ENCODE measurements around the gene OBSCN. TPM values are rescaled to one million over a fixed set of nuclear protein-coding genes. Genes with fewer than 3 reads are reported as not detected.
"Not testable (repeated sequence)": the region's sequence is repeated elsewhere in the genome, so short reads cannot be mapped to it uniquely, and the experiment has no call there.

The OBSCN gene
- total and polyA plus RNA-seq, 7 donors, result 0.92 to 21.0 (median 13.1) TPM

DNA sequence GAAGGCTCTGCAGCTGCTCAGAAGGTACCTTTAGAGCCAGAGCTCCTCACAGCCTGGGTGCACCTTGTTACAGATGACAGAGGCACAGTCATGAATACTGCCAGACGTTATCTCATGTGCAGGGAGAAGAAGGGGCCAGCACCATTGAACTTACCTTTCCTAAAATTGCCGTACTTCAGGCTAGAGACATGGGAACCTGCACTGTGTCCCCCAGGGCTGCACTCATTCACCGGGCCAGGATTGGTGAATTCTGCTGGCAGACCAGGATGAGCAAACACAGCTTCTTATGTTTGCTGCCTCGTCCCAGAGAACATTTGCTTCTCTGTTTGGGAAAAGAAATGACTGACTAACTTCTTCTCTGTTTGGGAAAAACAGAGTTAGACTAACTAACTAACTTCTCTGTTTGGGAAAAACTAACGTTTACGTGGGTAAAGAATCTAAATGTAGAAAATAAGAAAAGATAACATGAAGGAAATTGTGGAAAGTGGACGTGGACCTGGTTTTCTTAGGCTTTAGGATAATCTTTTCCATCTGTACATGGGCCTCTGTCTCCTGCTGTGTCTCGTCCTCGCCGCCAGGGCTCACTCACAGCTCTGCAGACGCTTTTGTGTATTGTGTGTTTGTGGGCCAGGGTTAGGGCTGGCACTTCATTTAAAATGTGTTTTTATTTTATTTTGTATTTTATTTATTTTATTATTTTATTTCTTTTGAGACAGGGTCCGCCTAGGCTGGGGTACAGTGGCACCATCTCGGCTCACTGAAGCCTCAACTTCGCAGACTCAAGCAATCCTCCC, 9.9 kb downstream of the OBSCN start:
- Histone ChIP-seq H3K27ac (no peak overlapping the region), H3K27me3 (peaks cover 1 to 11% (median 5%) of the 10 kb centered on the region in 3 donors), H3K4me1 (peaks cover 0 to 18% (median 13%) of the 10 kb centered on the region in 4 donors), H3K36me3 (no peaks in the 10 kb centered on the region), H3K4me3 (no peak overlapping the region), H3K9me3 (no peaks in the 10 kb centered on the region)
- WGBS, 2 donors, result 90 to 91% methylated on average over 14 of the region's 14 CpGs
- intact Hi-C loops (cut with DNase I), result loop anchor here (10.0 kb wide), 1 partner anchor 83 kb away; no protein-coding TSS in a partner anchor
- TF ChIP-seq EP300 (IDR thresholded peaks at IDR 0.05) (no peak), POLR2AphosphoS5 (IDR thresholded peaks at IDR 0.05) (no peak), POLR2A (IDR thresholded peaks at IDR 0.05) (no peak)
- TF ChIP-seq, protein P1, sequence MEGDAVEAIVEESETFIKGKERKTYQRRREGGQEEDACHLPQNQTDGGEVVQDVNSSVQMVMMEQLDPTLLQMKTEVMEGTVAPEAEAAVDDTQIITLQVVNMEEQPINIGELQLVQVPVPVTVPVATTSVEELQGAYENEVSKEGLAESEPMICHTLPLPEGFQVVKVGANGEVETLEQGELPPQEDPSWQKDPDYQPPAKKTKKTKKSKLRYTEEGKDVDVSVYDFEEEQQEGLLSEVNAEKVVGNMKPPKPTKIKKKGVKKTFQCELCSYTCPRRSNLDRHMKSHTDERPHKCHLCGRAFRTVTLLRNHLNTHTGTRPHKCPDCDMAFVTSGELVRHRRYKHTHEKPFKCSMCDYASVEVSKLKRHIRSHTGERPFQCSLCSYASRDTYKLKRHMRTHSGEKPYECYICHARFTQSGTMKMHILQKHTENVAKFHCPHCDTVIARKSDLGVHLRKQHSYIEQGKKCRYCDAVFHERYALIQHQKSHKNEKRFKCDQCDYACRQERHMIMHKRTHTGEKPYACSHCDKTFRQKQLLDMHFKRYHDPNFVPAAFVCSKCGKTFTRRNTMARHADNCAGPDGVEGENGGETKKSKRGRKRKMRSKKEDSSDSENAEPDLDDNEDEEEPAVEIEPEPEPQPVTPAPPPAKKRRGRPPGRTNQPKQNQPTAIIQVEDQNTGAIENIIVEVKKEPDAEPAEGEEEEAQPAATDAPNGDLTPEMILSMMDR (IDR thresholded peaks at IDR 0.05), result no peak
- no peak for DNase-seq

DNA sequence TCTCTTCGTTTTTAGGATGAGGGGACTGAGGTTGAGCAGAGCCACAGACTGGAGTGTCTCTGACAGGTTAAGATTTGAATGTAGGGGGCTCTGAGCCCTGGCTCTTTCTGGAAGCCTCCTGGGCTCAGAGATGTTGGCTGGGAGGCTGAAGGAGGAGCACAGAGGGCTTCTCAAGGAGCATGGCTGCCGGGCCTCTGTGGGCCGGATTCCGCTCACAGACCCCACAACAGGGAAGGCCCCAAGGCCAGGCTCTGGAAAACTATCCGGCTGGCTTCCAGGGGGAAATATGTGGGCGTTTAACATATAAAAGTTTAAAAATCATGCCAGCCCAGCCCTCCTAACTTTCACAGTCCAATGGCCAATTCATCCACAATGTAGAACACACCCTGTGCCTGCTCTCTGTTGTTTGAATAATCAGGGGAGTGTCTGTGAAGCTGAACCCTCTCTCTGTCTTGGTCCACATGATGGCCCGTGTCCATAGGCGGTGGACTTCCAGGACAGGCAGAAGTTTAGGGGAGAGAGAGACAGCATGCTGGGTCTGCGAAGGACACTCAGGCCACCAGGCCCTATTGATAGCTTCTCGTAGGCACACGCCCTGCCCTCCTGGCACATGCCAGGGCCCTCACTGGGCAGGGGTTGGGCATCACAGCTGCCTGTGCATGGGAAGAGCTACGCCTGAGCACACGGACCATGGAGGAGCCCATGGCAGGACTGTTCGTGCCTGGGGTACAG, 10.8 kb downstream of the OBSCN start:
- H3K9me3 ChIP-seq, result no peaks in the 10 kb centered on the region
- no peak for TF ChIP-seq POLR2A (IDR thresholded peaks at IDR 0.05)
- TF ChIP-seq, protein P1 (IDR thresholded peaks at IDR 0.05), result no peak
- intact Hi-C loops (cut with DNase I), result loop anchor here (10.0 kb wide), 1 partner anchor 84 kb away; no protein-coding TSS in a partner anchor
- H3K27ac ChIP-seq, result no peak overlapping the region
- 85 to 90% methylated on average over 14 of the region's 14 CpGs for WGBS, 2 donors
- DNase-seq, result no peak
- H3K27me3 ChIP-seq, result peaks cover 0 to 3% (median 0%) of the 10 kb centered on the region in 3 donors
- no peaks in the 10 kb centered on the region for H3K36me3 ChIP-seq
- peaks cover 0 to 9% (median 5%) of the 10 kb centered on the region in 4 donors for H3K4me1 ChIP-seq
- no peak overlapping the region for H3K4me3 ChIP-seq

DNA sequence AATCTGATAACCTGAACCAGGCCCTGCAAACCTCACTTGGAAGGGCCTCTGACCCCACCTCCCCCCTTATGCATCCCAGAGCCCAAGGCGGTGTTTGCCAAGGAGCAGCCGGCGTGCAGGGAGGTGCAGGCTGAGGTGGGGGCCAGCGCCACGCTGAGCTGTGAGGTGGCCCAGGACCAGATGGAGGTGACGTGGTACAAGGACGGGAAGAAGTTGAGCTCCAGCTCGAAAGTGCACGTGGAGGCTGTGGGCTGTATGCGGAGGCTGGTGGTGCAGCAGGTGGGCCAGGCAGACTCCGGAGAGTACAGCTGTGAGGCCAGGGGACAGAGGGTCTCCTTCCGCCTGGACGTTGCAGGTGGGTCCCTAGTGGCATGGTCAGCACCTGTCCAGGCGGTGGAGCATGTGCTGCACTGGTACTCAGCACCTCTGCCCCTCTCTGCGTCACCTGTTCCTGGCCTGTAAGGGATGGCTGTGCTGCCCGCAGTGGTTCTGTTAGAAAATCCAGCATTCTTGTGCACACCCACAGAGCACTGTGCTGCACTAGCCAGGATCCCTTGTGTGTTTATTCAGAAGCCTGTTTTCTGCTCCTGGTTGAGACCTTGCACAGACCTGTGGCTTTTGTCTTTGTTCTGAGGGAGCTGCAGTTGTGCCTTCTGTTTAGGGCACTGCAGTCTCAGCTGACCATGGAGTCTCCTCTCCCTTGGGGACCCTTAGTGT, 11.6 kb downstream of the OBSCN start:
- intact Hi-C loops (cut with DNase I), result loop anchor here (10.0 kb wide), 1 partner anchor 85 kb away; no protein-coding TSS in a partner anchor
- H3K27ac ChIP-seq, result no peak overlapping the region
- H3K4me1 ChIP-seq, result peaks cover 0 to 2% (median 0%) of the 10 kb centered on the region in 4 donors
- peaks cover 0 to 3% (median 0%) of the 10 kb centered on the region in 4 donors for H3K9me3 ChIP-seq
- peaks cover 0 to under 1% (median 0%) of the 10 kb centered on the region in 4 donors for H3K36me3 ChIP-seq
- no peak overlapping the region for H3K4me3 ChIP-seq
- peaks cover 0 to 3% (median 0%) of the 10 kb centered on the region in 3 donors for H3K27me3 ChIP-seq
- WGBS, 2 donors, result 90 to 97% methylated on average over 16 of the region's 16 CpGs
- no peak for DNase-seq
- TF ChIP-seq POLR2AphosphoS5 (IDR thresholded peaks at IDR 0.05), result no peak
- TF ChIP-seq, protein P1 (IDR thresholded peaks at IDR 0.05), result no peak
- TF ChIP-seq POLR2A (IDR thresholded peaks at IDR 0.05), result no peak
- TF ChIP-seq EP300 (IDR thresholded peaks at IDR 0.05), result no peak

DNA sequence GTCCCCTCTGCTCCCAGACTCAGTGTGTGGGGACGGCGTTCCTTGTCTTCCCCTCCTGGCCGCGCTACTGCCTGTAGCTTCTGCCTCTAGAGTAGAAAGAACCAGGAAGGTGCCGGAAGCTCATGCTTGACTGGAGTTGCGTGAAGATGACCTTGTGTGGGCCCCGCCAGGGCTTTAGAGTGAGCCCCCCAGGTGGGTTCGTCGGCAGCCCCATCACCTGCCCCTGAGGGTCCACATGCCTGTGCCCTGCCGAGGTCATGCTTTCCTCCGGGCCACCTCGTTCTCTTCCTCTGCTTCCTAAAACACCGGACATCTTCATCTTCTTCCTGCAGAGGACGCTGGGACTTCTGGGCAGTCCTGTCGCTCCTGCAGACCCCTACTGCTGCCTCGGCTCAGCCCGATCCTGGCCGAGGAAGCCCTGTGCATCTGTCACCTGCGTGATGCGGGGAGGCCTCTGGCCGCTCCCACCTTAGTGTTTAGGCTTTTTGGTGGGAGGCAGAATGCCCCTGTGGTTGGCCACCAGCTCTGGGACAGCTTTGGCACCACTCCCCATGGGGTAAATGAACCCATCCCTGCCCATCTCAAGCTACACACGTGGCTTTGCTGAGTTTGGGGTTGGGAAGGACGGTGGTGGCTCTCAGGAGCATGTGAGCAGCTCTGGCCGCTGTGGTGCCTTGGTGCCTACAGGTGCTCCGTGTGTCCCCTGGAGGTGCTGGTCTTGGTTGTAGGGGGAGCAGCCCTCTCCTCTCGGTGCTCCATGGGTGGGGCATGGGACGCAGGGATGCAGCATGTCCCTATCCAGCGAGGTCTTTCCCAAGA, 12.3 kb downstream of the OBSCN start:
- peaks cover 4 to 11% (median 6%) of the 10 kb centered on the region in 4 donors for H3K9me3 ChIP-seq
- H3K4me1 ChIP-seq, result no peaks in the 10 kb centered on the region
- 92 to 94% methylated on average over 28 of the region's 28 CpGs for WGBS, 2 donors
- no peaks in the 10 kb centered on the region for H3K27me3 ChIP-seq
- intact Hi-C loops (cut with DNase I), result loop anchor here (10.0 kb wide), 1 partner anchor 85 kb away; no protein-coding TSS in a partner anchor
- no peak overlapping the region for H3K4me3 ChIP-seq
- no peak overlapping the region for H3K27ac ChIP-seq
- H3K36me3 ChIP-seq, result peaks cover 0 to 8% (median 0%) of the 10 kb centered on the region in 4 donors
- TF ChIP-seq POLR2AphosphoS5 (IDR thresholded peaks at IDR 0.05) (no peak), POLR2A (IDR thresholded peaks at IDR 0.05) (no peak), EP300 (IDR thresholded peaks at IDR 0.05) (no peak)
- TF ChIP-seq, protein P1 (IDR thresholded peaks at IDR 0.05), result no peak
- no peak for DNase-seq

DNA sequence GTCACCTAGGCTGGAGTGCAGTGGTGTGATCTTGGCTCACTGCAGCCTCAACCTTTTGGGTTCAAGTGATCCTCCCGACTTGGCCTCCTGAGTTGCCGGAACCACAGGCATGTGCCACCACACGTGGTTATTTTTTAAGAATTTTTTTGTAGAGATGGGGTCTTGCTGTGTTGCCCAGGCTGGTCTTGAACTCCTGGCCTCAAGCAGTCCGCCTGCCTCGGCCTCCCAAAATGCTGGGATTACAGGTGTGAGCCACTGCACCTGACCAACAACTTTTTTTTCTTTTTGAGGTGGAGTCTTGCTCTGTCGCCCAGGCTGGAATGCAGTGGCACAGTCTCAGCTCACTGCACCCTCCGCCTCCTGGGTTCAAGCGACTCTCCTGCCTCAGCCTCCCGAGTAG, 13.3 kb downstream of the OBSCN start:
- H3K4me3 ChIP-seq; DNase-seq; H3K27ac ChIP-seq; H3K27me3 ChIP-seq; intact Hi-C loops (cut with DNase I); H3K4me1 ChIP-seq: not testable (repeated sequence)
- peaks cover 4 to 15% (median 8%) of the 10 kb centered on the region in 4 donors for H3K9me3 ChIP-seq
- H3K36me3 ChIP-seq, result peaks cover 0 to 12% (median 0%) of the 10 kb centered on the region in 4 donors
- WGBS, 2 donors, result 93 to 95% methylated on average over 9 of the region's 9 CpGs

All from sigmoid colon (tissue), 7 donors.